IMR-90 (cell line): ENCODE results near the gene DCAF15. TPM values are rescaled to one million over a fixed set of nuclear protein-coding genes. Genes with fewer than 3 reads are reported as not detected.

ENCODE experiments used
- ATAC-seq: fragments of 200-7000 bp; cut with Tn5 transposase; 2 replicates; pipeline ENCODE4 v1.9.1; 2020; ENCODE audit warnings: low read depth, mild to moderate bottlenecking, moderate library complexity
- BruUV-seq: library from RNA; stranded (reverse); fragments of 400-500 nt; replicated peaks from 2 replicates; lab custom pipeline; 2021; lab: Mats Ljungman, UMichigan
- CTCF ChIA-PET: fragments of 300-600 bp; formaldehyde crosslinking; extraction: SDS; loops from one replicate; lab custom pipeline; 2021; ENCODE audit warnings: antibody characterized with exemption; lab: Yijun Ruan, JAX
- POLR2A ChIA-PET: fragments of 300-600 bp; sonication (Branson Sonifier 250); formaldehyde crosslinking; loops from one replicate; lab custom pipeline; 2022; ENCODE audit warnings: antibody characterized with exemption; ENCODE audit not compliant: unreplicated experiment; lab: Charles Lee
- DNase-seq: peaks from one replicate; pipeline ENCODE4 v3.0.0; 2013
- H2AFZ ChIP-seq: replicated peaks from 2 replicates; pipeline ENCODE3; 2013; ENCODE audit warnings: low read length, mild to moderate bottlenecking; ENCODE audit not compliant: poor library complexity
- H2AK5ac ChIP-seq: 2 replicates; pipeline ENCODE4 v1.6.1; 2013; ENCODE audit warnings: low read depth, low read length, inconsistent platforms
- H2AK9ac ChIP-seq: replicated peaks from 2 replicates; pipeline ENCODE3; 2013; ENCODE audit warnings: mild to moderate bottlenecking, low read depth, low read length, moderate library complexity; ENCODE audit not compliant: poor library complexity
- H2BK120ac ChIP-seq: 2 replicates; pipeline ENCODE4 v1.6.1; 2013; ENCODE audit warnings: low read depth, low read length, inconsistent platforms
- H2BK15ac ChIP-seq: 3 replicates; pipeline ENCODE4 v1.6.1; 2013; ENCODE audit warnings: low read depth, low read length, inconsistent platforms
- H2BK20ac ChIP-seq: 2 replicates; pipeline ENCODE4 v1.6.1; 2013; ENCODE audit warnings: low read depth, mild to moderate bottlenecking, inconsistent platforms, low read length, moderate library complexity
- H2BK5ac ChIP-seq: 2 replicates; pipeline ENCODE4 v1.6.1; 2013; ENCODE audit warnings: mild to moderate bottlenecking, low read depth, low read length, inconsistent platforms; ENCODE audit not compliant: poor library complexity, severe bottlenecking
- H3K14ac ChIP-seq: replicated peaks from 2 replicates; pipeline ENCODE4 v1.6.1; 2013; ENCODE audit warnings: low read depth, low read length, inconsistent platforms
- H3K18ac ChIP-seq: 2 replicates; pipeline ENCODE4 v1.6.1; 2013; ENCODE audit warnings: low read depth, low read length, control low read depth
- H3K23ac ChIP-seq: 2 replicates; pipeline ENCODE4 v1.6.1; 2013; ENCODE audit warnings: low read depth, low read length, inconsistent platforms
- H3K27ac ChIP-seq: 2 replicates; pipeline ENCODE4 v1.5.1; 2013; ENCODE audit warnings: mild to moderate bottlenecking, control low read depth, low read length; ENCODE audit not compliant: insufficient read depth
- H3K27me3 ChIP-seq: 2 replicates; pipeline ENCODE4 v1.6.1; 2013; ENCODE audit warnings: low read length; ENCODE audit not compliant: control insufficient read depth, insufficient read depth
- H3K36me3 ChIP-seq: 2 replicates; pipeline ENCODE4 v1.6.1; 2013; ENCODE audit warnings: low read length, mixed read lengths; ENCODE audit not compliant: control insufficient read depth, insufficient read depth
- H3K4ac ChIP-seq: 2 replicates; pipeline ENCODE4 v1.6.1; 2013; ENCODE audit warnings: low read depth, low read length, inconsistent platforms
- H3K4me1 ChIP-seq: 2 replicates; pipeline ENCODE4 v1.6.1; 2013; ENCODE audit warnings: low read length, mixed read lengths; ENCODE audit not compliant: control insufficient read depth, insufficient read depth
- H3K4me2 ChIP-seq: 2 replicates; pipeline ENCODE4 v1.6.1; 2013; ENCODE audit warnings: low read depth, mild to moderate bottlenecking, control low read depth, low read length, moderate library complexity
- H3K4me3 ChIP-seq: 2 replicates; pipeline ENCODE4 v1.5.1; 2013; ENCODE audit warnings: low read depth, mild to moderate bottlenecking, control low read depth, low read length, moderate library complexity; ENCODE audit not compliant: insufficient read depth
- H3K56ac ChIP-seq: 2 replicates; pipeline ENCODE4 v1.6.1; 2013; ENCODE audit warnings: low read length, inconsistent platforms; ENCODE audit not compliant: insufficient read depth; ENCODE audit errors: extremely low read depth
- H3K79me1 ChIP-seq, 2 experiments: 2 replicates each; pipeline ENCODE4 v1.6.1; 2013; ENCODE audit warnings: low read length in 2 of 2, inconsistent platforms in 1 of 2, low read depth in 1 of 2
- H3K9ac ChIP-seq: 2 replicates; pipeline ENCODE4 v1.6.1; 2013; ENCODE audit warnings: low read depth, low read length, control low read depth
- H3K9me1 ChIP-seq: 2 replicates; pipeline ENCODE4 v1.6.1; 2013; ENCODE audit warnings: low read length, inconsistent platforms; ENCODE audit not compliant: insufficient read depth
- H3K9me3 ChIP-seq: 2 replicates; pipeline ENCODE4 v1.6.1; 2013; ENCODE audit warnings: low read length; ENCODE audit not compliant: control insufficient read depth, insufficient read depth
- H4K20me1 ChIP-seq: 2 replicates; pipeline ENCODE4 v1.6.1; 2013; ENCODE audit warnings: low read length, inconsistent platforms; ENCODE audit not compliant: insufficient read depth
- H4K5ac ChIP-seq: 2 replicates; pipeline ENCODE4 v1.6.1; 2013; ENCODE audit warnings: mild to moderate bottlenecking, low read depth, low read length, control low read depth
- H4K8ac ChIP-seq, 2 experiments: 2 replicates each; pipeline ENCODE4 v1.6.1; 2013; ENCODE audit warnings: low read depth in 2 of 2, low read length in 2 of 2, control low read depth in 1 of 2, inconsistent platforms in 1 of 2
- H4K91ac ChIP-seq: 2 replicates; pipeline ENCODE4 v1.6.1; 2013; ENCODE audit warnings: low read depth, low read length, inconsistent platforms; ENCODE audit not compliant: insufficient read depth
- BHLHE40 ChIP-seq: fragments of 150-350 bp; IDR thresholded peaks from 2 replicates; pipeline ENCODE4 v1.6.1; 2016; ENCODE audit warnings: mild to moderate bottlenecking, low read depth, low read length
- CEBPB ChIP-seq: IDR thresholded peaks from 2 replicates; pipeline ENCODE4 v1.6.1; 2012; ENCODE audit warnings: low read depth, low read length, improper control_type of control experiment
- CHD1 ChIP-seq: IDR thresholded peaks from 2 replicates; pipeline ENCODE4 v1.6.1; 2012; ENCODE audit warnings: low read depth, low read length, improper control_type of control experiment
- CTCF ChIP-seq: conservative IDR thresholded peaks from 2 replicates; pipeline ENCODE4 v1.5.1; 2012; ENCODE audit warnings: mild to moderate bottlenecking, low read depth, low read length, improper control_type of control experiment
- FOS ChIP-seq: fragments of 150-350 bp; IDR thresholded peaks from 2 replicates; pipeline ENCODE4 v1.6.1; 2016; ENCODE audit warnings: low read depth, low read length
- MAFK ChIP-seq: IDR thresholded peaks from 2 replicates; pipeline ENCODE4 v1.6.1; 2012; ENCODE audit warnings: low read depth, low read length, improper control_type of control experiment
- MAZ ChIP-seq: IDR thresholded peaks from 2 replicates; pipeline ENCODE4 v1.6.1; 2012; ENCODE audit warnings: low read depth, mild to moderate bottlenecking, low read length, improper control_type of control experiment, moderate library complexity, borderline replicate concordance
- MXI1 ChIP-seq: IDR thresholded peaks from 2 replicates; pipeline ENCODE4 v1.6.1; 2012; ENCODE audit warnings: low read depth, mild to moderate bottlenecking, low read length, moderate library complexity, borderline replicate concordance
- POLR2A ChIP-seq: IDR thresholded peaks from 2 replicates; pipeline ENCODE4 v1.6.1; 2012; ENCODE audit warnings: mild to moderate bottlenecking, low read depth, low read length
- RCOR1 ChIP-seq: IDR thresholded peaks from 2 replicates; pipeline ENCODE4 v1.6.1; 2012; ENCODE audit warnings: mild to moderate bottlenecking, low read length, improper control_type of control experiment; ENCODE audit not compliant: insufficient replicate concordance
- RFX5 ChIP-seq: IDR thresholded peaks from 2 replicates; pipeline ENCODE4 v1.8.0; 2012; ENCODE audit warnings: low read depth, mild to moderate bottlenecking, low read length, moderate library complexity
- SMC3 ChIP-seq: fragments of 150-350 bp; IDR thresholded peaks from 2 replicates; pipeline ENCODE4 v1.6.1; 2016; ENCODE audit warnings: low read depth, mild to moderate bottlenecking, antibody characterized with exemption, low read length, moderate library complexity
- USF2 ChIP-seq: fragments of 150-350 bp; IDR thresholded peaks from 2 replicates; pipeline ENCODE4 v1.6.1; 2017; ENCODE audit warnings: mild to moderate bottlenecking, antibody characterized with exemption, low read length, low read depth
- WGBS, 2 experiments: methylation state at CpG; one replicate each; pipeline versions ENCODE4 v1.1.5 to v1.1.7; 2013; ENCODE audit warnings: missing lambda C conversion rate in 2 of 2; ENCODE audit not compliant: insufficient read length in 1 of 2; ENCODE audit errors: extremely low coverage in 2 of 2; 5-methylcytosine and 5-hydroxymethylcytosine counted together
- dilution Hi-C: fragments of 300-500 bp; cut with HindIII; formaldehyde crosslinking; loops from one replicate; pipeline ENCODE4 v1.14.3; 2018; ENCODE audit warnings: low sequenced_read_pairs; ENCODE audit not compliant: unreplicated experiment
- in situ Hi-C: fragments of 300-500 bp; cut with MboI; formaldehyde crosslinking; loops from 3 replicates; pipeline ENCODE4 v1.14.3; 2019; ENCODE audit warnings: low sequenced_read_pairs, inconsistent platforms, mixed read lengths
- intact Hi-C: fragments of 100-400 bp; cut with micrococcal nuclease; formaldehyde crosslinking; loops from 2 replicates; pipeline ENCODE4 v1.10.0; 2022
- polyA plus RNA-seq, 3 experiments: library from polyadenylated mRNA; depleted of rRNA; stranded (reverse); fragments of >200 nt; gene quantifications; 2 replicates each; pipeline ENCODE4 v1.2.3, GENCODE V29; 2012; ENCODE audit warnings: low replicate concordance in 1 of 3
- total RNA-seq: library from RNA; depleted of rRNA; stranded (reverse); fragments of >200 nt; gene quantifications from 2 replicates; pipeline ENCODE4 v1.2.3, GENCODE V29; 2012
- TF ChIP-seq, protein P1 (sequence below): fragments of 150-350 bp; IDR thresholded peaks from 2 replicates; pipeline ENCODE4 v1.6.1; 2016; ENCODE audit warnings: low read depth, mild to moderate bottlenecking, low read length, moderate library complexity, borderline replicate concordance

Gene DCAF15
- total and polyA plus RNA-seq, 2 of the 4 experiments (the other 2 are of a cell fraction), result 6.8 to 31.0 TPM

GRCh38 chr19:13906521-13906904 lies 45.8 kb upstream of the DCAF15 start:
- intact Hi-C loops, result no loop called here

More at GRCh38 chr19:13906521-13906904, 45.8 kb upstream of the DCAF15 start:
- peak overlapping the region; percentile 96 for H3K9ac ChIP-seq
- H2AK9ac ChIP-seq, result peak overlapping the region; percentile 43
- no peaks in the 10 kb centered on the region for H4K20me1 ChIP-seq
- H3K56ac ChIP-seq, result no peak overlapping the region
- in situ Hi-C loops (no loop called here), dilution Hi-C loops (no loop called here)
- 0 out of 2 replicates have a peak overlapping the region, but pooled peaks have one; percentile 0 for H3K4ac ChIP-seq
- H4K5ac ChIP-seq, result no peak overlapping the region; the same call in 1 of the 2 replicates
- 6% methylated on average over 5 of the region's 13 CpGs; no CpG with 5 or more reads in 1 of the 2 experiments for WGBS, 2 experiments
- H3K14ac ChIP-seq, result no peak overlapping the region
- no peak overlapping the region; the same call in 1 of the 2 replicates for H2AK5ac ChIP-seq
- CTCF ChIA-PET, result no interaction called here
- peak overlapping the region; percentile 85 for H3K4me2 ChIP-seq
- H3K4me1 ChIP-seq, result no peaks in the 10 kb centered on the region; the same call in 1 of the 2 replicates
- H3K4me3 ChIP-seq, result peak overlapping the region; percentile 97
- no peak overlapping the region for H3K18ac ChIP-seq
- H2BK5ac ChIP-seq, result no peak overlapping the region
- H4K8ac ChIP-seq, result peak overlapping the region; percentile 53 to 96
- H4K91ac ChIP-seq, result no peak overlapping the region
- no peak overlapping the region for H2BK20ac ChIP-seq
- H3K79me1 ChIP-seq, result peaks cover 6 to 8% of the 10 kb centered on the region in 2 experiments
- POLR2A ChIA-PET, result no interaction called here
- H2BK15ac ChIP-seq, result no peak overlapping the region
- H3K9me3 ChIP-seq, result no peaks in the 10 kb centered on the region
- H3K23ac ChIP-seq, result peak overlapping the region; percentile 7; the same call in 1 of the 2 replicates
- peak overlapping the region; percentile 100 for H2AFZ ChIP-seq
- no peak overlapping the region; the same call in 1 of the 2 replicates for H3K27ac ChIP-seq
- peaks cover 8% of the 10 kb centered on the region for H3K36me3 ChIP-seq
- TF ChIP-seq BHLHE40, result no peak
- no peak for TF ChIP-seq RFX5
- TF ChIP-seq RCOR1, result no peak
- TF ChIP-seq, protein P1, sequence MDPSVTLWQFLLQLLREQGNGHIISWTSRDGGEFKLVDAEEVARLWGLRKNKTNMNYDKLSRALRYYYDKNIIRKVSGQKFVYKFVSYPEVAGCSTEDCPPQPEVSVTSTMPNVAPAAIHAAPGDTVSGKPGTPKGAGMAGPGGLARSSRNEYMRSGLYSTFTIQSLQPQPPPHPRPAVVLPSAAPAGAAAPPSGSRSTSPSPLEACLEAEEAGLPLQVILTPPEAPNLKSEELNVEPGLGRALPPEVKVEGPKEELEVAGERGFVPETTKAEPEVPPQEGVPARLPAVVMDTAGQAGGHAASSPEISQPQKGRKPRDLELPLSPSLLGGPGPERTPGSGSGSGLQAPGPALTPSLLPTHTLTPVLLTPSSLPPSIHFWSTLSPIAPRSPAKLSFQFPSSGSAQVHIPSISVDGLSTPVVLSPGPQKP, result no peak
- TF ChIP-seq FOS, result no peak
- TF ChIP-seq CTCF, result no peak
- TF ChIP-seq POLR2A, result no peak
- TF ChIP-seq MXI1, result no peak
- TF ChIP-seq MAZ, result no peak
- no peak for TF ChIP-seq MAFK
- no peak for TF ChIP-seq CHD1
- TF ChIP-seq USF2, result no peak
- TF ChIP-seq SMC3, result no peak
- TF ChIP-seq CEBPB, result no peak
- H3K9me1 ChIP-seq, result no peaks in the 10 kb centered on the region; the same call in none of the 2 replicates
- no TSS peak for BruUV-seq
- DNase-seq, result no peak
- no peaks in the 10 kb centered on the region for H3K27me3 ChIP-seq
- ATAC-seq, result peak; percentile 9; the same call in 1 of the 2 replicates
- H2BK120ac ChIP-seq, result no peak overlapping the region
